Keratinocyte (primary cell): ENCODE results near the gene ADCY10. TPM values are rescaled to one million over a fixed set of nuclear protein-coding genes. Genes with fewer than 3 reads are reported as not detected.

Experiments
- DNase-seq: peaks from one replicate; pipeline ENCODE4 v3.0.0-alpha.2; 2011; ENCODE audit warnings: low read depth, missing footprints, low spot score
- FAIRE-seq: peaks from 2 replicates; lab custom pipeline; 2011; peaks lifted over from hg19 to GRCh38; lab: Jason Lieb, UNC
- H2AFZ ChIP-seq: 2 replicates; pipeline ENCODE4 v1.6.0; 2012; ENCODE audit warnings: low read length, control low read depth, inconsistent platforms; ENCODE audit not compliant: control insufficient read depth
- H3K27ac ChIP-seq: 2 replicates; pipeline ENCODE4 v1.5.1; 2011; ENCODE audit warnings: low read length; ENCODE audit not compliant: control insufficient read depth, insufficient read depth
- H3K27me3 ChIP-seq: 3 replicates; pipeline ENCODE4 v1.6.0; 2011; ENCODE audit warnings: low read length; ENCODE audit not compliant: control insufficient read depth, insufficient read depth; ENCODE audit errors: extremely low read depth
- H3K36me3 ChIP-seq, 2 experiments: 2 replicates in 1 of 2; 3 replicates in 1 of 2; pipeline ENCODE4 v1.5.1; 2011; ENCODE audit warnings: low read length in 2 of 2, mild to moderate bottlenecking in 1 of 2; ENCODE audit not compliant: control insufficient read depth in 2 of 2, insufficient read depth in 2 of 2; ENCODE audit errors: extremely low read depth in 1 of 2
- H3K4me1 ChIP-seq: 3 replicates; pipeline ENCODE4 v1.5.1; 2011; ENCODE audit warnings: low read length; ENCODE audit not compliant: control insufficient read depth, insufficient read depth; ENCODE audit errors: extremely low read depth
- H3K4me2 ChIP-seq: 3 replicates; pipeline ENCODE4 v1.6.0; 2011; ENCODE audit warnings: low read depth, low read length; ENCODE audit not compliant: control insufficient read depth, insufficient read depth; ENCODE audit errors: extremely low read depth
- H3K4me3 ChIP-seq, 3 experiments: fragments of 200-600 bp in 1 of 3; sonication (generic) in 1 of 3; 2 replicates in 2 of 3; 3 replicates in 1 of 3; pipeline ENCODE4 v1.5.1; 2011 to 2016; ENCODE audit warnings: low read length in 3 of 3, mild to moderate bottlenecking in 3 of 3, control low read depth in 2 of 3, inconsistent platforms in 1 of 3, low read depth in 1 of 3, mixed read lengths in 1 of 3, mixed run types in 1 of 3, moderate library complexity in 1 of 3; ENCODE audit not compliant: control insufficient read depth in 2 of 3, insufficient read depth in 2 of 3; ENCODE audit errors: extremely low read depth in 1 of 3
- H3K79me2 ChIP-seq: 2 replicates; pipeline ENCODE4 v1.6.0; 2012; ENCODE audit warnings: low read length; ENCODE audit not compliant: control insufficient read depth, insufficient read depth
- H3K9ac ChIP-seq: 3 replicates; pipeline ENCODE4 v1.6.0; 2011; ENCODE audit warnings: low read length; ENCODE audit not compliant: control insufficient read depth, insufficient read depth; ENCODE audit errors: extremely low read depth
- H3K9me1 ChIP-seq: 3 replicates; pipeline ENCODE4 v1.6.0; 2011; ENCODE audit warnings: low read length; ENCODE audit not compliant: control insufficient read depth, insufficient read depth; ENCODE audit errors: extremely low read depth
- H3K9me3 ChIP-seq: 2 replicates; pipeline ENCODE4 v1.5.1; 2012; ENCODE audit warnings: low read depth, low read length; ENCODE audit not compliant: control insufficient read depth
- H4K20me1 ChIP-seq: 3 replicates; pipeline ENCODE4 v1.6.0; 2011; ENCODE audit warnings: low read length; ENCODE audit not compliant: control insufficient read depth, insufficient read depth; ENCODE audit errors: extremely low read depth
- CTCF ChIP-seq, 3 experiments: IDR thresholded peaks in 1 of 3; conservative IDR thresholded peaks in 1 of 3; optimal IDR thresholded peaks in 1 of 3; 2 replicates in 2 of 3; 3 replicates in 1 of 3; pipeline versions ENCODE3 to v1.5.1; 2011; ENCODE audit warnings: low read length in 3 of 3, mild to moderate bottlenecking in 3 of 3, moderate library complexity in 2 of 3, control low read depth in 1 of 3, inconsistent platforms in 1 of 3; ENCODE audit not compliant: insufficient read depth in 2 of 3; ENCODE audit errors: extremely low read depth in 1 of 3
- EZH2 ChIP-seq: IDR thresholded peaks from one replicate; pipeline ENCODE4 v1.6.1; 2012; ENCODE audit warnings: inconsistent platforms, mild to moderate bottlenecking, low read length, moderate library complexity
- dilution Hi-C: fragments of 300-500 bp; cut with MboI; formaldehyde crosslinking; loops from one replicate; pipeline ENCODE4 v1.7.0; 2020; ENCODE audit warnings: low sequenced_read_pairs; ENCODE audit not compliant: extremely low pct_ligation_motif_present
- polyA plus RNA-seq, 5 experiments: library from polyadenylated mRNA; depleted of rRNA in 3 of 5; stranded (reverse) in 3 of 5; stranded (forward) in 1 of 5; unstranded in 1 of 5; fragments of >200 nt; gene quantifications; 1 replicate in 1 of 5; 2 replicates in 3 of 5; 3 replicates in 1 of 5; pipeline versions ENCODE4 v1.2.1 to v1.2.3, GENCODE V29; 2011 to 2012; ENCODE audit warnings: missing spikeins in 2 of 5, low read depth in 1 of 5, low replicate concordance in 1 of 5

The ADCY10 gene
- polyA plus RNA-seq, 1 donor (not counting 4 experiments of a cell fraction or from before 2014, with no cell fraction given): 0.04 TPM

GRCh38 chr1:167912294-167912693, 1.6 kb downstream of the ADCY10 start:
- Histone ChIP-seq H3K4me1 (peaks cover 11% of the 10 kb centered on the region), H3K27ac (no peak overlapping the region), H3K36me3 (no peaks in the 10 kb centered on the region), H3K79me2 (no peaks in the 10 kb centered on the region), H4K20me1 (no peaks in the 10 kb centered on the region), H2AFZ (no peak overlapping the region), H3K9ac (no peak overlapping the region), H3K9me1 (no peaks in the 10 kb centered on the region), H3K9me3 (peaks cover 2% of the 10 kb centered on the region), H3K27me3 (no peaks in the 10 kb centered on the region), H3K4me2 (no peak overlapping the region), H3K4me3 (no peak overlapping the region)
- DNase-seq (no peak), FAIRE-seq (no peak)
- TF ChIP-seq CTCF (optimal IDR thresholded peaks at IDR 0.05 in 1 of 3, IDR thresholded peaks at IDR 0.05 in 1 of 3, conservative IDR thresholded peaks at IDR 0.05 in 1 of 3; ENCODE audit: extremely low read depth in 1 of 3, insufficient read depth in 2 of 3, low read length in 3 of 3): no peak
- no peak for TF ChIP-seq EZH2
- dilution Hi-C loops: no loop called here

- Histone ChIP-seq H3K27ac (no peak overlapping the region), H3K4me1 (peaks cover 11% of the 10 kb centered on the region), H4K20me1 (no peaks in the 10 kb centered on the region), H3K9me3 (peaks cover 2% of the 10 kb centered on the region), H3K9ac (no peak overlapping the region), H3K4me3 (peak overlapping the region in 1 of 3 experiments; percentile 29), H3K36me3 (no peaks in the 10 kb centered on the region), H3K27me3 (no peaks in the 10 kb centered on the region), H3K4me2 (peak overlapping the region; percentile 66), H2AFZ (peak overlapping the region; percentile 90), H3K9me1 (no peaks in the 10 kb centered on the region), H3K79me2 (no peaks in the 10 kb centered on the region)
- dilution Hi-C loops: no loop called here
- TF ChIP-seq EZH2 (no peak), CTCF (optimal IDR thresholded peaks at IDR 0.05 in 1 of 3, IDR thresholded peaks at IDR 0.05 in 1 of 3, conservative IDR thresholded peaks at IDR 0.05 in 1 of 3; ENCODE audit: extremely low read depth in 1 of 3, insufficient read depth in 2 of 3, low read length in 3 of 3) (no peak)
- DNase-seq: no peak
- FAIRE-seq: no peak
Observed at GRCh38 chr1:167911413-167911812, 2.5 kb downstream of the ADCY10 start.
